Ishikawa (cell line): Measurements from ENCODE around the gene PTPN11.

Experiments used
- CEBPB ChIP-seq: IDR thresholded peaks from 2 replicates; pipeline ENCODE4 v1.6.1; 2012
- CREB1 ChIP-seq: IDR thresholded peaks from 2 replicates; pipeline ENCODE4 v1.6.1; 2012; ENCODE audit warnings: low read depth
- EGR1 ChIP-seq: IDR thresholded peaks from 2 replicates; pipeline ENCODE4 v1.6.1; 2012
- EP300 ChIP-seq: IDR thresholded peaks from 2 replicates; pipeline ENCODE4 v1.6.1; 2012; ENCODE audit warnings: borderline replicate concordance
- FOXM1 ChIP-seq: IDR thresholded peaks from 2 replicates; pipeline ENCODE4 v1.6.1; 2012; ENCODE audit warnings: low read depth, borderline replicate concordance
- NFIC ChIP-seq: IDR thresholded peaks from 2 replicates; pipeline ENCODE4 v1.6.1; 2012
- RAD21 ChIP-seq: IDR thresholded peaks from 2 replicates; pipeline ENCODE4 v1.6.1; 2012; ENCODE audit warnings: low read depth
- TAF1 ChIP-seq: IDR thresholded peaks from 2 replicates; pipeline ENCODE4 v1.6.1; 2012; ENCODE audit warnings: low read depth, mild to moderate bottlenecking
- TCF12 ChIP-seq: IDR thresholded peaks from 2 replicates; pipeline ENCODE4 v1.6.1; 2012; ENCODE audit warnings: low read depth
- TEAD4 ChIP-seq: IDR thresholded peaks from 2 replicates; pipeline ENCODE4 v1.6.1; 2012
- YY1 ChIP-seq: IDR thresholded peaks from 2 replicates; pipeline ENCODE4 v1.6.1; 2012; ENCODE audit warnings: low read depth
- TF ChIP-seq, protein P1 (sequence below): IDR thresholded peaks from 2 replicates; pipeline ENCODE4 v1.6.1; 2012
- TF ChIP-seq, protein P2 (sequence below): IDR thresholded peaks from 2 replicates; pipeline ENCODE4 v1.6.1; 2012

DNA sequence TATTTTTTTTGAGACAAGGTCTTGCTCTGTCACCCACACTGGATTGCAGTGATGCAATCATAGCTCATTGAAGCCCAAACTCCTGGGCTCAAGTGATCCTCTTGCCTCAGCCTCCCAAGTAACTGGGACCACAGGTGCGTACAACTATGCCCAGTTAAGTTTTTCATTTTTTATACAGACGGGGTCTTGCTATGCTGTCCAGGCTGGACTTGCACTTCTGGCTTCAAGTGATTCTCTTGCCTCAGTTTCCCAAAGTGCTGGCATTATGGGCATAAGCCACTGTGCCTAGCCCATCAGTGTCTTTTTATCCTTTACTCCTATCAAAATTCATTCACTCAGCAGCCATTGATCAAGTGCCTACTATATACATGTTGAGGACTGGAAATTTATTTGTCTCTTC is 9.0 kb downstream of the PTPN11 start:
- TF ChIP-seq RAD21 (no peak), CEBPB (no peak), NFIC (no peak), YY1 (no peak), TCF12 (no peak), CREB1 (no peak), TEAD4 (no peak), EP300 (no peak), EGR1 (no peak), TAF1 (no peak), FOXM1 (no peak)
- TF ChIP-seq, protein P1, sequence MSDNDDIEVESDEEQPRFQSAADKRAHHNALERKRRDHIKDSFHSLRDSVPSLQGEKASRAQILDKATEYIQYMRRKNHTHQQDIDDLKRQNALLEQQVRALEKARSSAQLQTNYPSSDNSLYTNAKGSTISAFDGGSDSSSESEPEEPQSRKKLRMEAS: no peak
- TF ChIP-seq, protein P2, sequence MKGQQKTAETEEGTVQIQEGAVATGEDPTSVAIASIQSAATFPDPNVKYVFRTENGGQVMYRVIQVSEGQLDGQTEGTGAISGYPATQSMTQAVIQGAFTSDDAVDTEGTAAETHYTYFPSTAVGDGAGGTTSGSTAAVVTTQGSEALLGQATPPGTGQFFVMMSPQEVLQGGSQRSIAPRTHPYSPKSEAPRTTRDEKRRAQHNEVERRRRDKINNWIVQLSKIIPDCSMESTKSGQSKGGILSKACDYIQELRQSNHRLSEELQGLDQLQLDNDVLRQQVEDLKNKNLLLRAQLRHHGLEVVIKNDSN: no peak
